G401 (cell line): ENCODE measurements around the gene GRIK4. TPM values are rescaled to one million over a fixed set of nuclear protein-coding genes. Genes with fewer than 3 reads are reported as not detected.
"Not testable (repeated sequence)": the region's sequence is repeated elsewhere in the genome, so short reads cannot be mapped to it uniquely, and the experiment has no call there.

ENCODE experiments used
- DNase-seq: peaks from one replicate; pipeline ENCODE4 v3.0.0-alpha.2; 2015; ENCODE audit warnings: low spot score
- in situ Hi-C: cut with HindIII; loops from 2 replicates; pipeline ENCODE4 v1.10.0; 2016; ENCODE audit warnings: low sequenced_read_pairs, mixed read lengths
- total RNA-seq: library from RNA; depleted of rRNA; stranded (reverse); fragments of >200 nt; shearing (Covaris generic); gene quantifications from 2 replicates; pipeline ENCODE4 v1.2.3, GENCODE V29; 2014

GRIK4 gene
- total RNA-seq, 1 experiment from 2014 or later, result 0.51 TPM

DNA sequence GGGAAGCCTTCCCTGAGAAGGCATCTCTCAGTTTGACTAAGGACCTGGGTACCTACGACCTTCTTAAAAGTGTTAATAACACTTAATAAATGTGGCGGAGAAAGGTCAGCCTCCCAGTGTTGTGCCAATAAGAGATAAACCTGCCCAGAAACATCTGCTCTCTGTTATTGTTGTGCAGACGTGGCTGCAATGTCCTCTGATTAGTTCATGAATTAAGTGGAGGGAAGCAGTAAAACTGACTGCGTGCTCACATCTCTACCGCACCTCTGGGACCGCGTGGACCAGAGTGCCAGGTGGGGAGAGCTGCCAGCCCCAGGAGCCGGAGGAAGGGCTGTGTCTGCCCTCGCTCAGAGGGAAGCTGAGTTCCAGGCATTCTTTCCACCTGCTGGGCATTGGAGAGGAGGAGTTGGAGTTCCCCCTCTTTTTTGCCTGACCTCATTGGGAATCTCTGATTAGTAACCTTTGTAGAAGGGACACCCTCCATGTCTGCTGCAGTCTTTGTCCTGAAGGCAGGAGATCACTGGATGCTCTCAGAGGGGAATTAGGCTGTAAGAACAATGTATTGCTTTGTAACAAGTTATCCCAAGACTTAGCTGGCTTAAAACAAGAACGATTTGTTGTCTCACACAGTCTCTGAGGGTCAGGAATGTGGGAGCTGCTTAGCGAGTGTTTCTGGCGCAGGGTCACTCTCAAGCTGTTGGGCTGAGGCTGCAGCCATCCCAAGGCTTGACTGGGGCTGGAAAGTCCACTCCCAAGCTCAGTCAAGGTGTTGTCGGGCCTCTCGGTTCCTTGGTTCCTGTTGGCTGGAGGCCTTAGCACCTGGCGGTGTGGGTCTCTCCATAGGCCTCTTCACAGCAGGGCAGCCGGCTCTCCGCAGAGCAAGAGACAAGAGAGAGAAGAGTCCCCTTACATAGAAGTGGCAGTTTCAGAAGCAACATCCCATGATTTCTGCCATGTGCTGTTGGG, 264.7 kb downstream of the GRIK4 start:
- in situ Hi-C loops, result no loop called here
- DNase-seq, result no peak

DNA sequence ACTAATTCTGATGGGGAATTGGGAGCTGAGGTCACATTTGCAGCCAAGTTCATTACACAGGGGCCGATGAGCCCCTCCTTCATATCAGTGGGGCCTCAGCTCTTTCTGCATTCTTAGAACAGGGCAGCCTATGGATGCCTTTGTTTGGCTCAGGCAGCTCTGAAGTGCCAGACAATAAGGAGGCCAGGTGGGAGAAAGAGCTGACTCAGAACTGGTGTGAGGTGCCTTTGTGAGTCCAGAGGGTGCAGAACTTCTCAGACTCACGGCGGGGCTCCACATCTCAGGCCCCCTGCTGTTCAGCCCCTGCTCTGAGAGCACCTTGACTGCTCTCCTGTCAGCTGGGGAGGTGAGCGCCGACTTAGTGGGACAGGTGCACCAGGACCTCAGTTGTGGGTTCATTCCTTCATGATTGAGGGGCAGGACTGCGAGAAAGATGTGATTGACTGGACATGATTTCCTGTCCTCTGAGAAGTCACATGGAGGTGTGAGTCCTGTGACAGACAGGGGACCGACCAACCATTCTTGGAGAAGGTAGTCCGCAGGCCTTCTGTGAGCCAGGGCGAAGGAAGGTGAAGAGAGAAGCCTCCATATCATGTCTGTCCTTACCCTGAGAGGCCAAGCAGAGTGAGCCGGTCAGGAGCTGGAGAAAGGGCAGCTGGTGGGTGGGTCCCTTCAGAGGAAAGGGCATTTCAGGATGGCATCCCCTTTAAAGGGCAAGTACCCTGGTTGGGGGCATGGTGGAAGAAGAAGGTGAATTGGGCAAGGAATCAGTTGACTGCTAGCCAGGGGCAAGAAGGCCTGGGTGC, 267.3 kb downstream of the GRIK4 start:
- DNase-seq, result no peak
- in situ Hi-C loops, result no loop called here

GRCh38 chr11:120780239-120780638, 268.7 kb downstream of the GRIK4 start:
- DNase-seq, result no peak
- in situ Hi-C loops, result no loop called here

DNA sequence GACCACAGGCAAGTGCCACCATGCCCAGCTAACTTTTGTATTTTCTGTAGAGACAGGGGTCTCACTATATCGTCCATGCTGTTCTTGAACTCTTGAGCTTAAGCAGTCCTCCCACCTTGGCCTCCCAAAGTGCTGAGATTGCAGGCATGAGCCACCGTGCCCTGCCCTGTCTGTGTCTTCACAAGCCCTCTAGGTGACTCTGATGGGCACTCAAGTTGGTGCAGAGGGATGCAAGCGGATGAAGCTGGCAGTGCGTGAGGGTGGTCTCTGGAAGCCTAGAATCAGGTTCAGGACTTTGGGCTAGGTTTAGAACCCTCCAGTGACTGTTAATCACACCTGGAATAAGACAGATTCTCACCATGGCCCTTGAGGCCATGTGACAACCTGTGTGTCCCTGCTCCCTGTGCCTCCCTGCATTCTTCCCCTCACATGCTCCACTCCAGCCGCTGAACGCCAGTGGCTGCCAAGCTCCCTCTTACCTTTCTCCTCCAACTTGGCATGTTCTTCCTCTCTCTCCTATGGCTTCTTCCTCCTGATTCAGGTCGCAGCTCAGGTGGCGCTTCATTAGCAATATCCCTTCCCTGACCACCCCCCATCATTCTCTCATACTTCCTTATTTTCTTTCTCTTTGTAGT, 270.1 kb downstream of the GRIK4 start:
- DNase-seq, result no peak
- in situ Hi-C loops, result no loop called here

DNA sequence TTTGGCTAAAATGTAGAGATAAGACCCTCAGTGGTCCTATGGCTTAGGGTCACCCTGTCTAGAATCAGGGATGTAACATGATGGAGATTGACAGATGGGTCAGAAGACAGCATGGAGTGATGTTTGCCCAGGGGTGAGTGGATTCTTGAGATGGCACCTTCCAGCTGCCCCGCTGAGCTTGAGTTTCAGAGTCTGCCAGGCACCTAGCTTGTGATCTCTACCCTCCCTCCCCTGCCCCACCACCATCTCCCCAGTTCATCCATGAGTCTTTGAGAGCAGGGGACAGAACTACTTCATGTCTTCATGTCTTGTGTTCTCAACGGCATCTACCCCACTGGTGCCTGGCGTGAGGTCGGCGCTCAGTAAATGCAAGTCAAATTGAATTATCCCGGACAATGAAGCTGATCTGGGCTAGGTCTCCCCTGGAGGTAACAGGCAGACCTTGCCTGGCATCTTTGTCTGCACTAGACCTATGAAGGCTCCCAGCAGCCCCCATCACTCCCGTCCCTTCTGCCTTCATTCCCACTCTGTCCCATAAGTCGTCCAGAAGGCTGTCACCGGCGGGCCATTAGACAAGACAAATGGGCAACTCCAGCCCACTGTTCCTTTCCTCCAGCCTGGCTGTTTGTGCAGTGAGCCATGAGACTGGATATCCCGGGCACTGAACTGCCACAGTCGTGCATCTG, 273.2 kb downstream of the GRIK4 start:
- in situ Hi-C loops, result no loop called here
- DNase-seq, result no peak

- in situ Hi-C loops, result no loop called here
- no peak for DNase-seq
These were observed 274.0 kb downstream of the GRIK4 start for GRCh38 chr11:120785576-120785975.

GRCh38 chr11:120786206-120786735, 274.7 kb downstream of the GRIK4 start:
- no peak for DNase-seq
- in situ Hi-C loops, result no loop called here

DNA sequence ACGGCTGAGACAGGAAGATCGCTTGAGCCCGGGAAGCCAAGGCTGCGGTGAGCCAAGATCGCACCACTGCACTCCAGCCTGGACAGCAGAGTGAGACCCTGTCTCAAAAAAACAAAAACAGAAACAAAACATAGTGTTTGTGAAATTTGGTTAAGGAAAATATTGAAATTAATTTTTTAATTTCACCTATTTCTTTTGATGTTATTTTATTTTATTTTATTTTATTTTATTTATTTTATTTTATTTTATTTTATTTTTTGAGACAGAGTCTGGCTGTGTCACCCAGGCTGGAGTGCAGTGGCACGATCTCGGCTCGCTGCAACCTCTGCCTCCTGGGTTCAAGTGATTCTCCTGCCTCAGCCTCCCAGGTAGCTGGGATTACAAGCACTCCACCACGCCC, 275.7 kb downstream of the GRIK4 start:
- in situ Hi-C loops, DNase-seq: not testable (repeated sequence)

- in situ Hi-C loops, result no loop called here
- no peak for DNase-seq
These were observed 277.8 kb downstream of the GRIK4 start for GRCh38 chr11:120789391-120789790.

DNA sequence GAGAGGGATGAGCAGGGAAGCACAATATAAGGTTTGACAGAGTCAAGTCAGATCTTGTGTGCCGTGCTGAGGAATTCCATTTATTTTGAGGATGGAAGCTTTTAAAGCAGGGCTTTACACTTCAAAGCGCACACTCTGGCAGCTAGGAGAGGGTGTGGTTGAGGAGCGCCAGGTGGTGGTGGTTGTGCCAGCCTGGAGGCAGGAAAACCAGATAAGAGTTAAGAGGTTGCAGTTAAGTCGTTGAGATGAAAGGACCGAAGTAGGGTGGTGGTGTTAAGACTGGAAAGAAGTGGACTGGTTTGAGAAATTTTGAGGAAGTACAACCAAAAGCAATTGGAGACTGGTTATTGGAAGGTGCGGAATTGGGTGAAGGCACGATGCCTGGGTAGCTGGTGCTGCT, 280.8 kb downstream of the GRIK4 start:
- DNase-seq, result no peak
- in situ Hi-C loops, result no loop called here

- in situ Hi-C loops, result no loop called here
- no peak for DNase-seq
These were observed 281.6 kb downstream of the GRIK4 start for GRCh38 chr11:120793150-120793549.

DNA sequence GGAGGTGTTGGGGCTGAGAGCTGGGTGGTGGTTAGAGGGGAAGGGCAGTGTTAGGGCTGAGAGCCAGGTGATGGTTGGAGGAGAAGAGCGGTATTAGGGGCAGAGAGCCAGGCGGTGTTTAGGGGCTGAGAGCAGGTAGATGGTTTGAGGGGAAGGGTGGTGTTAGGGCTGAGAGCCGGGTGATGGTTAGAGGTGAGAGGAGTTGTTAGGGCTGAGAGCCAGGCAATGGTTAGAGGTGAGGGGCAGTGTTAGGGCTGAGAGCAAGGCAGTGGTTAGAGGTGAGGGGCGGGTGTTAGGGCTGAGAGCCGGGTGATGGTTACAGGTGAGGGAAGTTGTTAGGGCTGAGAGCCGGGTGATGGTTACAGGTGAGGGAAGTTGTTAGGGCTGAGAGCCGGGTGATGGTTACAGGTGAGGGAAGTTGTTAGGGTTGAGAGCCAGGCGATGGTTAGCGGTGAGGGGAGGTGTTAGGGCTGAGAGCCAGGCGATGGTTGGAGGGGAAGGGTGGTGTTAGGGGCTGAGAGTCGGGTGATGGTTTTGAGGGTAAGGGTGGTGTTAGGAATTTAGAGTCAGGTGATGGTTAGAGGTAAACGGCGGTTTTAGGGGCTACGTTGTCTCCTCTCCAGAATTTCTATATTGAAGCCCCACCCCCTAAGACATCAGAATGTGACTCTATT, 282.4 kb downstream of the GRIK4 start:
- DNase-seq, result no peak
- in situ Hi-C loops, result no loop called here

DNA sequence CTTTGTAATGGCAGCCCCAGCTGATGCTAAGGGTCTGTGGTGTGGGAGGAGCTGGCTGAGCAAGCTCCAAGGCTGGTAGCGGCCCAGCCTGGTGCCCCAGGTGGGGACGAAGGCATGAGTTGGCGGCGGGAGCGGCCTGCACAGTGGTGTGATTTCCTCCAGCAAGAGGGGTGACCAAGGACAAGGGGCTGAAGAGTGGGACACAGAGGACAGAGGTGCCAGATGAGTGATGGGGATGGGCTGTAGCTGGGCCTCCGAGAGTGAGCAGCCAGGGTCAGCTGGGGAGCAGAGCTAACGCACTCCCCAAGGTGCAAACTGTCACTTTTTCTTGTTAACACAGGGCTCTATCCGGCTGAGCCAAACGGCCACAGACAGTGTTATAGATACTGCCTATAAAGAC, 283.2 kb downstream of the GRIK4 start:
- no peak for DNase-seq
- in situ Hi-C loops, result no loop called here

DNA sequence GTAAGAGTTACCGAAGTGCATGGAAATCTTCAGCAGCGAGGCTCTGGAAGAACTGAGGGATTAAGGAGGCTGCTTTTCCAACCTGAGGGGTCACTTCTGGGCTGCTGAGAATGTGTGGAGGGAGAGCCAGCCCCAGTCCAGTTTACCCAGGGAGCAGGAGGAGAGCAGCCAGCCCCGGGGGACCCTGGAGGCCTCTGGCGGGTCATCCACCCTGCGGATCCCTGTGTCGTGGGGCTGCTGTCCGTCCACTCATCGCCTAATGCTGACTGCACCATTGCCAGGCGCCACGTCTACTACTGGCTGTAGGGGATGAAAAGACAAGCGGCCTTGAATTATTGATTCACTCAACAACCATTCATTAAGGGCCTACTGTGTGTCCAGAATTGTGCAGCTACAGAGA, 283.6 kb downstream of the GRIK4 start:
- DNase-seq, result no peak
- in situ Hi-C loops, result no loop called here

DNA sequence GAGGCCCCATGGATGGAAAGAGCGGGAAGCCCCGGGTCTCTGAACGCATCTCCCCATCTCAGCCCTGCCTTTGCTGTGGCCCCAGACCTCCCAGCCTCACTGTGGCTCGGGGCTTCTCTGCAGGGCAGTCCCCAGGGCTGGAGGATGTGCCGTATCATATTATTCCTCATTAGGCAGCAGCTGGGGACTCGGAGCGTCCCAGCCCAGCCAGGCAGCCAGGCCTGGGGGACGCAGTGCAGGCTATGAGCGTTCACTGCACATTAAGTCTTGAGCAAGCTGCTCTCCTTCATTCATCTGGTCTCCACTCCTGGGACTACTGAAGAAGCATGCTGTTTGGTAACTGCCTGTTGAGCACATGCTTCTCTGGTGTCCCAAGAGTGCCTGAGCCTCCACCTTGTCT, 285.6 kb downstream of the GRIK4 start:
- DNase-seq, result no peak
- in situ Hi-C loops, result no loop called here

DNA sequence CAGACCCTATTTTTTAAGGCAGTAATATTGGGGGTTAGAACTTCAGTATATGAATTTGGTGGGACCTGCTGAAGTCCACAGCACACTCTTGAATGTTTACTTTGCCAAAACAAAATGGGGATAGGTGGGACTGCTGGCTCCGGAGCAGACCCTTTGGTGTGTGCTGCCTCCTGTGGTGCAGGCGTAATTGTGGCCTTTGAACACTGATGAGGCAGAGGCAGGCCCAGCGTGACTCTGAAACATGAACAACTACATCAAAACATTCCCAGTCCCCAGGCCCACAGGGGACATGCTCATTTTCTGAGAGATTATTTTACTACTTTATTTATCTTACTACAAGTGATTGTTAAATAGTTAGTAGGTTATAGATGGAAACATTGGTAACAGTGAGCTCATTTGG, 287.3 kb downstream of the GRIK4 start:
- no peak for DNase-seq
- in situ Hi-C loops, result no loop called here

DNA sequence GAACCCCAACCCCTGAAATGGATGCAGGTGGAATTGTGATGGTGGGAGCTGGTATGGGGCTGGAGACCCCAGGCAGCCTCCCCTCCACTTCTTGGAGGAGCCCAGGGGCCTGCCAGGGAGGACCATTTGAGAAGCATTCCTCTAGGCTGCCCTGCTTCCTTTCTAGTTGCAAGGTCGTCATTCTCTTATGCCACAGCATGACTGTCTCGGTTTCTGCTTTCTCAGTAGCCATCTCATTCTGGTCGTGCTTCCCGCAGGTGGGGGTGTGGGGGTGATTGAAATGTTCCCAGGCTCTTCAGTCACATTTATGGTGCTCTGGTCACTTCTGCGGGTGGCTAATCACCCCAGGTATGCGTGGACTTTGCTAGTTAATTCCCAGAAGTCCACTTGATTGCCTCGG, 288.7 kb downstream of the GRIK4 start:
- in situ Hi-C loops, result no loop called here
- DNase-seq, result no peak

GRCh38 chr11:120801801-120802689, 290.5 kb downstream of the GRIK4 start:
- in situ Hi-C loops, result no loop called here
- peak; percentile 51 for DNase-seq
